Kasumi-1 (cell line): ENCODE measurements around the gene IRAG1.

Experiments
- DNase-seq, 2 experiments: peaks; one replicate each; lab custom pipeline; 2025; lab: John Stamatoyannopoulos, UW

IRAG1 gene

GRCh38 chr11:10645212-10645795 is 48.3 kb downstream of the IRAG1 start:
- DNase-seq, result no peak
